Suppressor macrophage treated with lipopolysaccharide for 1 hour (primary cell): ENCODE data around the gene GALT.

ENCODE experiments used
- DNase-seq, 3 donors: peaks; one replicate each; pipeline ENCODE4 v3.0.0-alpha.2; 2020 to 2022

The GALT gene

GRCh38 chr9:34686231-34686630 is 39.8 kb downstream of the GALT start:
- no peak for DNase-seq

- DNase-seq: peak; percentile 40 to 67 (median 65)
Observed at GRCh38 chr9:34686732-34687131, 40.3 kb downstream of the GALT start.

GRCh38 chr9:34687276-34688030 is 41.0 kb downstream of the GALT start:
- DNase-seq: peak; percentile 46 to 62 (median 48)

DNA sequence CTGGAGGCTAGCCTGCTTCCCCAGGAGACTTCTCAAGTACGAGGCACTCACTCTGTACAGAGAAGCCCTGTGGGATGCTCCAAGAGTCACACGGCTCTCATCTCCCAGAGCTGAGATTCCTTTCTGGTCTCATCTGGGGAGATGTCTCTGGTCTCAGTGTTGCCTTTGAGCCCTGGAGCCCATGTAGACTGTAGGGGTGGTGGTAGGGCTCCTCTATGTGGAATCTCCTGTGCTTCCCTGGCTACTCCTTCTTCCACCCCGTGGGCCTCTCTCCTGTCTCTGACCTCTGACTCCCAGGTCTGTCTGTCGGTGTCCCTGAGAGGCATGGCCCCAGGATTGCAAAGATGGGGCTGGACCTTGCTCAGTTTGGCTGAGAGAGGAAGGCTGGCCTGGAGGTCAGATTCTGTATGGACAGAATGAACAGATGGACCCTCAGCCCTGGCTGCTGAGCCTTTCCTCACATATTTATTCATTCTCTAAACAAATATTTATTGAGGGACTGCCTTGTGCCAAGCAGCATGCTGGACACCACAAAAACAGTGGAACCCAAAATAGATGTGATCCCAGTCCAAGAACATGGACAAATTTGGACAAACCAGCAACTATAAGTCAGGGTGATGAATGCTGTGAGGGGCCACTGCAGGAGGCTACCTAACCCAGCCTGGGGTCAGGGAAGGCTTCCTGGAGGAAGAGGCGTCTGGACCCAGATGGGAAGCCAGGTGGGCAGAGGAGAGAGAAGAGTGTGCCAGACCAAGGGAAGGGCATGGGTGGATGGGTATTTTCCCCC is 42.0 kb downstream of the GALT start:
- DNase-seq: no peak

- no peak for DNase-seq
Observed at GRCh38 chr9:34689116-34689470, 42.6 kb downstream of the GALT start.

GRCh38 chr9:34689512-34689911 is 43.0 kb downstream of the GALT start:
- no peak for DNase-seq

DNA sequence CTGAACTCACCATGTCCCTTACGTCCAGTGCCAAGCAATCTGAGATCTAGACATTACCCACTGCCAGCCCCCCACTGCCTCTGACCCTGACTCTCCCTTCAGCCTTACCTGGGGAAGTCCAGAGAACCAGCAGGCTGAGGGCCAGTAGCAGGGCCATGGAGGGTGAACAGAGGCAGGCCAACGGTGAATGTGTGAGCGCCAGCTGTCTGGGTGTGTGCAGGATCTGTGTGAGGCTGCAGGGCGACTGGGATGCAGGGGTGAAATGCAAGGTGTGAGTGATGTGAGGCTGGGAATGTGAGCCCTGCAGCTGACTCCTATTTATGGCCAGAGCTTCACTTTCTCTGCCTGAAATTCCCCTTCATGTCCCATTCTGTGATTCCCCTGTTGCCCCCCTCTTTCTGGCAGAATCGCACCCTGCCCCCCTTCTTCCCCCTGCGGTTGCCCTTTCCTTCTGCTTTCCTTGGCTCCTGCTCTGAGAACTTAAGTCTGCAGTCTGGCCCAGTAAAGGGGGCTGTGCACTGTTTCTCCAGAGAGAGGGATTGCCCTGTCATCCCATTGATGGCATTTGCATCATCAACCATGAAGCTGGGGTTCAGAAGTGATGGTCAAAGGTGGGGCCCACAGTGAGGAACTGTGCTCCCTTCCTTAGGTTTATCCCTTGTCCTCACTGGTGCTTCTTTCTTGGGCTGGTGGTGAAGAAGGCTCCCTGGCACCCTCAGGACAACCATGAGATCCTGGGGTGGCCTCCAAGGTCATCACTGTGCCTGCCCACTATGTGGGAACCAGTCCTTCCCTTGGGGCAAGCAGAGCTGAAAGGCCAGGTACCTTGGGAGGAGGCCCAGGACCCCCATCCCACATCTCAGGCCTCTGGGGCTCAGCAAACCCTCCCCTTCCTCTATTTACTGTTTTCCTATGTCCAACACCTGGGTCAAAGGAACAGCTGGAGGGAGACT is 44.8 kb downstream of the GALT start, which contains the start of gene CCL19:
CCL19 (minus strand) TSS at position 294 of the 953 bp plus-strand sequence; CDS start at position 157, 137 bp downstream.
- DNase-seq: peak; percentile 71 to 83 (median 79)

GRCh38 chr9:34691936-34692315 is 45.5 kb downstream of the GALT start:
- DNase-seq: peak; percentile 59 to 83 (median 76)

DNA sequence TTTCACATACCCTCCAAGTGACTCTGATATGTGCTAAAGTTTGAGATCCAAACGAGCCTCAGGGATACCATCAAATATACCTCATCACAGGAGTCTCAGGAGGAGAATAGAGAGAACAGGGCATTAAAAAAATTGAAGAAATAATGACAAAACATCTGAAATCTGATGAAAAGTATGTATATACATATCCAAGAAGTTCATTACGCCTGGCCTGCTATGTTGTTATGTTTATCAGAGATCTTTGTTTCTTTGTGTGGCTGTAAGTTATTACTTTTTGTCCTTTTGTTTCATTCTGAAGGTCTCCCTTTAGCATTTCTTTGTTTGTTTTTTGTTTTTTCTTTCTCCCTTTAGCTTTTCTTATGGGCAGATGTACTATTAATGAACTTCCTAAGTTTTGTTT is 47.1 kb downstream of the GALT start:
- DNase-seq: no peak

DNA sequence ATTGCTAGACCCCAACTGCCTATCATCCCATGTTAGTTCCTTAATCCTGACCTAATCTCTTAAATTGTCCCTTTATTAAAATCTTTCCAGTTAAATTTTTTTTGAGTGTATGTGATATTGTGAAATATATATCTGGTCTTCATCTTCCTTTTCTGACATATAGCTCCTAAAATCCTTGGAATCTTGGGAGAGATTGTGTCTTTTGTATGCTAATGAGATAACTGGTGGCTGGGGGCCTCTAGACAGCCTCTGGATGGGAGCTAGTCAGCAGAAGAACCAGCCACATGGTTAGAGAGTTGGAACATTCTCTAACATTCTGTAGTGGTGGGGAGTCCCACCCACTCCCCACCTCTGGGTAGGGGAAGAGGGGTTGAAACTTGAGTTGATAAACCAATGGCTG is 48.3 kb downstream of the GALT start:
- DNase-seq: no peak
